H1 (cell line): Measurements from ENCODE around the gene KCNQ1OT1. TPM values are rescaled to one million over a fixed set of nuclear protein-coding genes. Genes with fewer than 3 reads are reported as not detected.

Experiments used
- GABPA ChIP-seq: IDR thresholded peaks from 2 replicates; pipeline ENCODE4 v1.6.1; 2011; ENCODE audit warnings: mild to moderate bottlenecking, low read length, moderate library complexity, borderline replicate concordance; ENCODE audit not compliant: insufficient read depth
- HDAC2 ChIP-seq, 2 experiments: fragments of 300-600 bp in 1 of 2; sonication (generic) in 1 of 2; IDR thresholded peaks; 2 replicates each; pipeline ENCODE4 v1.6.1; 2011 to 2012; ENCODE audit warnings: low read depth in 2 of 2, low read length in 2 of 2, mild to moderate bottlenecking in 2 of 2, moderate library complexity in 2 of 2, borderline replicate concordance in 1 of 2, inconsistent platforms in 1 of 2
- JUND ChIP-seq: IDR thresholded peaks from 2 replicates; pipeline ENCODE4 v1.6.1; 2011; ENCODE audit warnings: mild to moderate bottlenecking, improper control_type of control experiment, low read length
- POU5F1 ChIP-seq: IDR thresholded peaks from 2 replicates; pipeline ENCODE4 v1.6.1; 2011; ENCODE audit warnings: low read depth, mild to moderate bottlenecking, low read length, moderate library complexity
- RAD21 ChIP-seq, 2 experiments: IDR thresholded peaks in 1 of 2; conservative IDR thresholded peaks in 1 of 2; 2 replicates each; pipeline ENCODE4 v1.6.1; 2011; ENCODE audit warnings: low read depth in 2 of 2, low read length in 2 of 2, improper control_type of control experiment in 1 of 2, inconsistent platforms in 1 of 2, mild to moderate bottlenecking in 1 of 2, moderate library complexity in 1 of 2
- RXRA ChIP-seq: IDR thresholded peaks from 2 replicates; pipeline ENCODE4 v1.6.1; 2011; ENCODE audit warnings: low read depth, mild to moderate bottlenecking, low read length, moderate library complexity; ENCODE audit not compliant: insufficient read depth
- SP4 ChIP-seq: IDR thresholded peaks from 2 replicates; pipeline ENCODE4 v1.6.1; 2012; ENCODE audit warnings: low read length, inconsistent platforms
- SUZ12 ChIP-seq: fragments of 200-600 bp; sonication (generic); IDR thresholded peaks from 2 replicates; pipeline ENCODE4 v1.6.1; 2012; ENCODE audit warnings: mild to moderate bottlenecking, inconsistent platforms, low read length, moderate library complexity, mixed read lengths
- YY1 ChIP-seq: IDR thresholded peaks from 2 replicates; pipeline ENCODE4 v1.6.1; 2011; ENCODE audit warnings: low read depth, mild to moderate bottlenecking, low read length
- polyA plus RNA-seq, 7 experiments: library from polyadenylated mRNA; depleted of rRNA in 3 of 7; stranded (reverse) in 5 of 7; unstranded in 2 of 7; fragments of >200 nt in 5 of 7; fragments of 200-250 nt in 2 of 7; gene quantifications; 1 replicate in 5 of 7; 2 replicates in 1 of 7; 4 replicates in 1 of 7; pipeline versions ENCODE4 v1.2.1 to v1.2.3, GENCODE V29; 2011 to 2013; ENCODE audit warnings: missing spikeins in 2 of 7, mixed read lengths in 2 of 7
- total RNA-seq: library from RNA; stranded (reverse); fragmentation: NEBNext Ultra II Directional; extraction: Animal tissue kit (Norgen Biotek cat#: 25700); gene quantifications from 2 replicates; pipeline ENCODE4 v1.2.1, GENCODE V29; 2021
- TF ChIP-seq, protein P1 (sequence below), 3 experiments: IDR thresholded peaks; 1 replicate in 2 of 3; 2 replicates in 1 of 3; pipeline versions ENCODE4 v1.5.1 to v1.6.1; 2011; ENCODE audit warnings: low read length in 3 of 3, mild to moderate bottlenecking in 3 of 3, inconsistent platforms in 2 of 3, low read depth in 1 of 3, moderate library complexity in 1 of 3; ENCODE audit not compliant: insufficient read depth in 1 of 3; ENCODE audit errors: control extremely low read depth in 1 of 3

KCNQ1OT1 gene
- total and polyA plus RNA-seq, 2 of the 8 experiments (the other 6 are each of a cell fraction or from before 2014, with no cell fraction given), result 0.21 to 1.2 TPM

DNA sequence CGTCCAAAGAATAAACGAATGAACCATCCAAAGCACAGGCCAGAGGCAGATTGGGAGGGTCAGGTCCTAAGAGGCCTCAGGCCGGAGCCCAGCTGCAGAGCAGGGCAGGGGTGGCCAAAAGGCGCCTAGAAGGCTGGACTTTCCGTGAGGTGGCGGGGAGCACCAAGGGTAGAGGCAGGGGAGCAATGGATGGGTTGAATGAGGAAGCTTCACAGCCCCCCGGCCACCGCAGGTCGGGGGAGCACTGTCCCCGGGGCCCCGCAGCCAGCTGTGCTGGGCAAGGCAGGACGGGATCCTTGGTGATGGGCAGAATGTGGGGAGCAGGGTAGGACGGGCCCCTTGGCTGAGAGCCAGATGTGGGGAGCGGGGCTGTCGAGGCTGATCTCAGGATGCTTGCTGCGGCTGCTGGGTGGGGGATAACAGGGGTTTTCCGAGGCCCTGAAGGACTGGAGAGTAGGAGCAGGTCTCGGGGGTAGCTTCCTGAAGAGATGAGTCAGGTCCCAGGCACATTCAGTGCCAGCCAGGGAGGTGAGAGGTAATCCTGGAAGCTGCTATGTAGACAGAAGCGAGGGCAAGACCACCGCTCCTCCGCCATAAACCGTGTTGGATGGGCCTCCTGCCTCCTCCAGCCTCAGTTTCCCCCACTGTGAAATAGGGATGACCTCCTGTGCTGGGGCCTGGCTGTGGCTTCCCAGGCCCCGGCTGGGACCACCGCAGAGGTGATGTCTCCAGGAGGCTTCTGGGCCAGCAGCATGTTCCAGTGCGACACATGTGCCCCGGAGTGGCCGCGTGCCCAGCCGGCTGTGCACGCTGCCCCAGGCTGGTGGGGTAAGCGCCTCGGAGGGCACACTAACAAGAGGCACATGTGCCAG is 34.6 kb upstream of the KCNQ1OT1 start (continued):
- TF ChIP-seq POU5F1 (no peak), SP4 (no peak), HDAC2 (IDR thresholded peaks at IDR 0.05; ENCODE audit: borderline replicate concordance in 1 of 2, low read depth in 2 of 2, low read length in 2 of 2) (no peak), GABPA (no peak), YY1 (no peak), JUND (no peak), RAD21 (IDR thresholded peaks at IDR 0.05 in 1 of 2, conservative IDR thresholded peaks at IDR 0.05 in 1 of 2; ENCODE audit: low read depth in 2 of 2, low read length in 2 of 2) (no peak), SUZ12 (no peak), RXRA (no peak)
- TF ChIP-seq, protein P1, sequence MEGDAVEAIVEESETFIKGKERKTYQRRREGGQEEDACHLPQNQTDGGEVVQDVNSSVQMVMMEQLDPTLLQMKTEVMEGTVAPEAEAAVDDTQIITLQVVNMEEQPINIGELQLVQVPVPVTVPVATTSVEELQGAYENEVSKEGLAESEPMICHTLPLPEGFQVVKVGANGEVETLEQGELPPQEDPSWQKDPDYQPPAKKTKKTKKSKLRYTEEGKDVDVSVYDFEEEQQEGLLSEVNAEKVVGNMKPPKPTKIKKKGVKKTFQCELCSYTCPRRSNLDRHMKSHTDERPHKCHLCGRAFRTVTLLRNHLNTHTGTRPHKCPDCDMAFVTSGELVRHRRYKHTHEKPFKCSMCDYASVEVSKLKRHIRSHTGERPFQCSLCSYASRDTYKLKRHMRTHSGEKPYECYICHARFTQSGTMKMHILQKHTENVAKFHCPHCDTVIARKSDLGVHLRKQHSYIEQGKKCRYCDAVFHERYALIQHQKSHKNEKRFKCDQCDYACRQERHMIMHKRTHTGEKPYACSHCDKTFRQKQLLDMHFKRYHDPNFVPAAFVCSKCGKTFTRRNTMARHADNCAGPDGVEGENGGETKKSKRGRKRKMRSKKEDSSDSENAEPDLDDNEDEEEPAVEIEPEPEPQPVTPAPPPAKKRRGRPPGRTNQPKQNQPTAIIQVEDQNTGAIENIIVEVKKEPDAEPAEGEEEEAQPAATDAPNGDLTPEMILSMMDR (IDR thresholded peaks at IDR 0.05; ENCODE audit: control extremely low read depth in 1 of 3, insufficient read depth in 1 of 3, low read depth in 1 of 3, low read length in 3 of 3), result no peak
